ENCODE results near the gene DDX39B. TPM values are rescaled to one million over a fixed set of nuclear protein-coding genes. Genes with fewer than 3 reads are reported as not detected.

The DDX39B gene
- total RNA-seq, 2 experiments from 2014 or later, result 568 to 572 TPM

DNA sequence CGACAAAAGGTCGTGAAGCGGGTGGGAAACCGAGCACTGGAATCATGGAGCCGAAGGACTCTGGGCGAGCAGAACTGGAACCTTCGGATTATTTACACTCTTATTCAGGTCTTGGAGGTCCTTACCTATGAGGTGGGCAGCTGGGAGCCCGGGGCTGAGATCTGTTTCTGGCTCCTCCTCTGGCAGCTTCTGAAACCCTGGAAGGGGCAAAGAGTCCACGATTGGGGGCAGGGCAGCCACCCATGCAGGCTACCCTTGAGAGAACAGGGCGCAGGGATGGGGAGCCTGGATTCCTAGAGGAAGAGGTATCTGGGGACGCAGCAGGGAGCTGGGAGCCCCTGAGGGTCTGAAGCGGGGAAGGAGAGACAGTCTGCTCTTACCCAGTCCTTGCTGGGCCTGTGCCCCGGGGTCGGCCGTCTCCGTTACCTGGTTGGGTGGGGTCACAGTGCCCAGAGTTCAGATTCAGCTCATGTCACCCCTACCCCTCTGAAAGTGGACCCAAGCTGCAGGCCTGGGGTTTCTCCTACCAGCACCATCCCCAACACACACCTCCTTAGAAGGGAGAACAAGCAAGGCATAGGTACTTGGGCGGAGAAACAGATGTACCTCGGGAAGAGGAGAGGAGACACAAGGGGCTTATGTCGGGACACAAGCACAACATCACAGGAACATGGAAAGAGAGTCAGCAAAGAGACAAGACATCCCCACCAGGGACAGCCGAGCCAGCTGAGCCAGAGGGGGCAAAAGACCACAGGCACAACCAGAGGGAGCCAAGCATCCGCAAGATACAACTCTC is 39.8 kb upstream of the DDX39B start:
- H3K4me1 Mint-ChIP-seq (ENCODE audit: low read depth), result peaks cover 54% of the 10 kb centered on the region
- intact Hi-C loops (cut with micrococcal nuclease), result loop anchor here (1.0 to 5.0 kb wide), 2 partner anchors 16 to 34 kb away; partner anchors contain the start of genes ATP6V1G2 and NFKBIL1
- no peaks in the 10 kb centered on the region for H3K9me3 Mint-ChIP-seq
- H3K27ac Mint-ChIP-seq, result peak overlapping the region; percentile 98
- ChIA-PET POLR2A (interaction anchor here (1.1 to 35.7 kb wide), 11 partner anchors 2 to 195 kb away, joined by 3 to 1181 read pairs (median 8); partner anchors contain the start of genes ATP6V1G2, DDX39B, LST1 and LTA), CTCF (interaction anchor here (1.5 to 56.2 kb wide), 4 partner anchors 10 to 58 kb away, joined by 3 to 2542 read pairs (median 1274); partner anchors contain the start of genes ATP6V1G2, DDX39B, LST1 and LTA)
- DNase-seq, result no peak
- no peak for TF ChIP-seq CTCF (IDR thresholded peaks at IDR 0.05)
- no peak for ATAC-seq
- H3K4me3 Mint-ChIP-seq, result peak overlapping the region; percentile 96
- H3K36me3 Mint-ChIP-seq (ENCODE audit: low read depth), result peaks cover 54% of the 10 kb centered on the region
- H3K27me3 Mint-ChIP-seq, result no peaks in the 10 kb centered on the region

DNA sequence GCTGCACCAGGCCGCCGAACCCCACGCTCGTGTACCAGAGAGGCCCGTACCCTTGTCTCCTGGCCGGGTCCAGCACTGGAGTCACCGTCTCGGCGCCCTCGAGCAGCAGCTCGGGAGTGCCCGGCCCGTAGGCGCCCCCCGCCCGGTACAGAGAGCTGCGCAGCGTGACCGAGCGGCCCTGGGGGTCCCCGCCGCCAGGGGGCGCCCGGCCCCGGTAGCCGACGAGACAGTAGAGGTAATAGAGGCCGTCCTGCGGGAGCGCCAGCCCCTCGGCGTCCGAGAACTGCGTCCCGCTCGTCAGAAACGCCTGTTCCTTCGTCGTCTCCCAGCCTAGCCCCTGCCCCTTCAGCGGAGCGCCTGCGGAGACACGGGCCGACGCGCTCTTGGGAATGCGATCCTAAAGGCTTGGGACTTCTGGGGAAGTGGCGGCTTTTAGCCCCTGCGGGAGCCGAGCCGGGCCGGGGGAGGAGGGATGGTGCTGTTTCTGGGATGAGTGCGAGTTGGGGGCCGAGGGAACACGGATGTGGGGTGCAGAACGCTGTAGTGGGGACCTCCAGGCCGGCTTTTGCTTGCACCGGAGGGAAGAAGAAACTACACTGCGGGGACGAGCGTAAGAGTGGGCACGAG is 39.1 kb upstream of the DDX39B start:
- ATAC-seq (peak; percentile 55), DNase-seq (peak; percentile 92)
- Mint-ChIP-seq H3K4me3 (peak overlapping the region; percentile 96), H3K4me1 (ENCODE audit: low read depth) (peaks cover 47% of the 10 kb centered on the region), H3K9me3 (no peaks in the 10 kb centered on the region), H3K27me3 (no peaks in the 10 kb centered on the region), H3K27ac (peak overlapping the region; percentile 98), H3K36me3 (ENCODE audit: low read depth) (peaks cover 61% of the 10 kb centered on the region)
- CTCF ChIA-PET, result interaction anchor here (1.0 to 56.2 kb wide), 9 partner anchors 11 to 249 kb away, joined by 3 to 2542 read pairs (median 4); partner anchors contain the start of genes AIF1, APOM, ATP6V1G2 and DDX39B
- TF ChIP-seq CTCF (IDR thresholded peaks at IDR 0.05), result peak; percentile 97
- intact Hi-C loops (cut with micrococcal nuclease), result loop anchor here (1.0 to 5.0 kb wide), 2 partner anchors 16 to 34 kb away; partner anchors contain the start of genes ATP6V1G2 and NFKBIL1
- POLR2A ChIA-PET, result interaction anchor here (0.7 to 35.7 kb wide), 13 partner anchors 3 to 811 kb away, joined by 3 to 1181 read pairs (median 4); partner anchors contain the start of genes ATP6V1G2, DDX39B, LST1 and LTA

DNA sequence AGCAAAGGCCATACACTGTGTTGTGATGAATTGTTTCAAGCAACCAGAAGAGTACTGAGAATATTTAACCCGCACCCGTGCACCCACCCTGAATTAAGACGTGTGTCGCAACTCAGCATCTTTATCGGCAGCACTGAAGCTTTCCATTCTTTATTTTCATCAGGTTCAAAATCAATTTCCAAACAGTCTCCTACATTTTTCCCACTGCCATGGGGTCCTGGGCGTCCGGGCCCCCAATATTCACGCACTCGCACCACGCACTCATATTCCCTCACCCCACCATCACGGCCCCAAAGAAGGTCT is 38.6 kb upstream of the DDX39B start:
- intact Hi-C loops (cut with micrococcal nuclease), result loop anchor here (5.0 kb wide), 1 partner anchor 33 kb away; the partner anchor contains the start of genes ATP6V1G2 and NFKBIL1
- Mint-ChIP-seq H3K9me3 (no peaks in the 10 kb centered on the region), H3K4me1 (ENCODE audit: low read depth) (peaks cover 42% of the 10 kb centered on the region), H3K27ac (peak overlapping the region; percentile 93), H3K36me3 (ENCODE audit: low read depth) (peaks cover 66% of the 10 kb centered on the region), H3K27me3 (no peaks in the 10 kb centered on the region), H3K4me3 (peak overlapping the region; percentile 96)
- CTCF ChIA-PET, result interaction anchor here (1.0 to 56.2 kb wide), 9 partner anchors 12 to 250 kb away, joined by 3 to 2542 read pairs (median 4); partner anchors contain the start of genes AIF1, APOM, ATP6V1G2 and DDX39B
- ATAC-seq (peak; percentile 5), DNase-seq (no peak)
- POLR2A ChIA-PET, result interaction anchor here (0.7 to 35.7 kb wide), 11 partner anchors 4 to 811 kb away, joined by 3 to 1181 read pairs (median 4); partner anchors contain the start of genes DDX39B, LST1, LTA and LTB
- no peak for TF ChIP-seq CTCF (IDR thresholded peaks at IDR 0.05)

GRCh38 chr6:31579546-31580437 is 38.0 kb upstream of the DDX39B start:
- peak overlapping the region; percentile 93 for H3K27ac Mint-ChIP-seq
- CTCF ChIA-PET, result interaction anchor here (1.0 to 56.2 kb wide), 9 partner anchors 12 to 251 kb away, joined by 3 to 2542 read pairs (median 4); partner anchors contain the start of genes AIF1, APOM, ATP6V1G2 and DDX39B
- POLR2A ChIA-PET, result interaction anchor here (0.7 to 35.7 kb wide), 10 partner anchors 4 to 84 kb away, joined by 3 to 1181 read pairs (median 4); partner anchors contain the start of genes DDX39B, LST1, LTA and LTB
- DNase-seq (peak; percentile 58), ATAC-seq (peak; percentile 12)
- H3K4me1 Mint-ChIP-seq (ENCODE audit: low read depth), result peaks cover 43% of the 10 kb centered on the region
- no peaks in the 10 kb centered on the region for H3K27me3 Mint-ChIP-seq
- intact Hi-C loops (cut with micrococcal nuclease), result loop anchor here (5.0 kb wide), 1 partner anchor 32 kb away; the partner anchor contains the start of genes ATP6V1G2 and NFKBIL1
- H3K36me3 Mint-ChIP-seq (ENCODE audit: low read depth), result peaks cover 70% of the 10 kb centered on the region
- no peak for TF ChIP-seq CTCF (IDR thresholded peaks at IDR 0.05)
- H3K9me3 Mint-ChIP-seq, result no peaks in the 10 kb centered on the region
- peak overlapping the region; percentile 96 for H3K4me3 Mint-ChIP-seq

All from activated CD8-positive, alpha-beta T cell treated with anti-CD3 and anti-CD28 coated beads for 36 hours (primary cell).